Right lobe of liver (tissue), 6 donors: Measurements from ENCODE around the gene SLC37A2. TPM values are rescaled to one million over a fixed set of nuclear protein-coding genes. Genes with fewer than 3 reads are reported as not detected.
A peak's percentile ranks its signal among the peaks of the same experiment; 100 is the strongest.

Experiments used
- ATAC-seq, 4 donors: fragments of 200-7000 bp; cut with Tn5 transposase; one replicate each; pipeline ENCODE4 v1.9.1; 2020; ENCODE audit warnings: mild to moderate bottlenecking in 4 of 4, moderate library complexity in 4 of 4
- DNase-seq, 3 donors: peaks; one replicate each; pipeline ENCODE4 v3.0.0-alpha.2; 2020
- H3K27ac ChIP-seq, 3 donors: fragments of 200-600 bp; one replicate each; pipeline ENCODE4 v1.8.0; 2022
- H3K27me3 ChIP-seq, 2 donors: fragments of 200-600 bp; one replicate each; pipeline ENCODE4 v1.8.0; 2022
- H3K36me3 ChIP-seq, 4 donors: fragments of 200-600 bp; sonication (generic) in 1 of 4; one replicate each; pipeline versions ENCODE4 v1.5.1 to v1.8.0; 2017 to 2022; ENCODE audit warnings: control low read depth in 1 of 4
- H3K4me1 ChIP-seq, 4 donors: fragments of 200-600 bp; sonication (generic) in 1 of 4; one replicate each; pipeline versions ENCODE4 v1.5.1 to v1.8.0; 2017 to 2022; ENCODE audit warnings: control low read depth in 1 of 4
- H3K4me3 ChIP-seq, 3 donors: fragments of 200-600 bp; one replicate each; pipeline ENCODE4 v1.8.0; 2022
- H3K9me3 ChIP-seq, 4 donors: fragments of 200-600 bp; sonication (generic) in 1 of 4; one replicate each; pipeline versions ENCODE4 v1.5.1 to v1.8.0; 2017 to 2022; ENCODE audit warnings: control low read depth in 1 of 4
- CTCF ChIP-seq, 4 donors: fragments of 200-600 bp in 3 of 4; fragments of 450-650 bp in 1 of 4; IDR thresholded peaks; one replicate each; pipeline versions ENCODE4 v1.5.1 to v1.8.0; 2016 to 2022; ENCODE audit warnings: antibody characterized with exemption in 4 of 4, mild to moderate bottlenecking in 2 of 4
- POLR2A ChIP-seq: fragments of 450-650 bp; IDR thresholded peaks from one replicate; pipeline ENCODE4 v1.6.1; 2017; ENCODE audit warnings: antibody characterized with exemption, mild to moderate bottlenecking
- WGBS: methylation state at CpG from one replicate; pipeline ENCODE4 v1.1.6; 2018; ENCODE audit warnings: low coverage, low lambda C conversion rate; ENCODE audit not compliant: insufficient coverage; ENCODE audit errors: missing lambda C conversion rate; 5-methylcytosine and 5-hydroxymethylcytosine counted together
- intact Hi-C, 2 donors: fragments of 100-400 bp; cut with DNase I; formaldehyde crosslinking; loops; one replicate each; pipeline versions ENCODE4 v1.11.2 to v1.14.1; 2022
- total RNA-seq, 6 experiments: library from RNA; depleted of rRNA in 2 of 6; stranded (reverse); fragments of >200 nt in 2 of 6; fragmentation: NEBNext Ultra II Directional in 3 of 6; extraction: Animal tissue kit (Norgen Biotek cat#: 25700) in 3 of 6; gene quantifications; one replicate each; pipeline versions ENCODE4 v1.1.0 to v1.2.4, GENCODE V29; 2016 to 2023
- donor health status: DM: no; HTN: yes; CAD: no.
- donor health status: DM: no; HTN: no; CAD: no.
- donor health status: DM: no; HTN: no; CAD: no.
- donor health status: DM: no; HTN: yes; CAD: no.
- donor health status: DM: no; HTN: yes; CAD: no.

Gene SLC37A2
- total RNA-seq, 6 experiments from 2014 or later, result 3.4 to 14.2 (median 4.7) TPM

- TF ChIP-seq POLR2A, result no peak
- no peak for TF ChIP-seq CTCF (IDR thresholded peaks at IDR 0.05)
- Histone ChIP-seq H3K4me1 (no peaks in the 10 kb centered on the region), H3K36me3 (peaks cover 0 to 3% (median under 1%) of the 10 kb centered on the region in 4 donors), H3K27ac (no peak overlapping the region), H3K4me3 (no peak overlapping the region), H3K9me3 (no peaks in the 10 kb centered on the region), H3K27me3 (no peaks in the 10 kb centered on the region)
- DNase-seq (no peak), ATAC-seq (peak in 3 of 4 donors; percentile 27 to 59 (median 46))
- 87% methylated on average over 5 of the region's 7 CpGs for WGBS
- intact Hi-C loops, result no loop called here
Observed at GRCh38 chr11:125102510-125102909, 39.4 kb downstream of the SLC37A2 start.

- no peak for TF ChIP-seq CTCF (IDR thresholded peaks at IDR 0.05)
- no peak for TF ChIP-seq POLR2A
- H3K4me1 ChIP-seq, result peaks cover 0 to 4% (median 0%) of the 10 kb centered on the region in 4 donors
- intact Hi-C loops, result no loop called here
- no peak for DNase-seq
- no peaks in the 10 kb centered on the region for H3K9me3 ChIP-seq
- peak in 1 of 4 donors; percentile 34 for ATAC-seq
- H3K27me3 ChIP-seq, result no peaks in the 10 kb centered on the region
- 79% methylated on average over 1 of the region's 1 CpG for WGBS
- no peak overlapping the region for H3K4me3 ChIP-seq
- no peaks in the 10 kb centered on the region for H3K36me3 ChIP-seq
- H3K27ac ChIP-seq, result no peak overlapping the region
Observed at GRCh38 chr11:125105926-125106325, 42.8 kb downstream of the SLC37A2 start.

GRCh38 chr11:125108469-125108868 is 45.4 kb downstream of the SLC37A2 start:
- WGBS, result 77% methylated on average over 3 of the region's 3 CpGs
- H3K4me3 ChIP-seq, result no peak overlapping the region
- ATAC-seq (no peak), DNase-seq (no peak)
- no peaks in the 10 kb centered on the region for H3K36me3 ChIP-seq
- no peak overlapping the region for H3K27ac ChIP-seq
- no peak for TF ChIP-seq POLR2A
- TF ChIP-seq CTCF (IDR thresholded peaks at IDR 0.05), result no peak
- no peaks in the 10 kb centered on the region for H3K27me3 ChIP-seq
- no peaks in the 10 kb centered on the region for H3K9me3 ChIP-seq
- intact Hi-C loops, result no loop called here
- H3K4me1 ChIP-seq, result peaks cover 0 to 4% (median 2%) of the 10 kb centered on the region in 4 donors

GRCh38 chr11:125110506-125110905 is 47.4 kb downstream of the SLC37A2 start:
- no peak for ATAC-seq
- WGBS, result 51% methylated on average over 4 of the region's 4 CpGs
- no peak for DNase-seq
- Histone ChIP-seq H3K4me1 (peaks cover 0 to 4% (median 2%) of the 10 kb centered on the region in 4 donors), H3K27me3 (no peaks in the 10 kb centered on the region), H3K4me3 (peak overlapping the region in 1 of 3 donors; percentile 87), H3K9me3 (no peaks in the 10 kb centered on the region), H3K27ac (no peak overlapping the region), H3K36me3 (no peaks in the 10 kb centered on the region)
- intact Hi-C loops, result no loop called here
- no peak for TF ChIP-seq CTCF (IDR thresholded peaks at IDR 0.05)
- TF ChIP-seq POLR2A, result no peak

GRCh38 chr11:125111001-125111342 is 47.9 kb downstream of the SLC37A2 start:
- DNase-seq, result no peak
- no peaks in the 10 kb centered on the region for H3K27me3 ChIP-seq
- H3K36me3 ChIP-seq, result no peaks in the 10 kb centered on the region
- peaks cover 0 to 4% (median 2%) of the 10 kb centered on the region in 4 donors for H3K4me1 ChIP-seq
- peak in 1 of 4 donors; percentile 12 for ATAC-seq
- intact Hi-C loops, result no loop called here
- 0% methylated on average over 9 of the region's 9 CpGs for WGBS
- TF ChIP-seq CTCF (IDR thresholded peaks at IDR 0.05) (no peak), POLR2A (no peak)
- H3K9me3 ChIP-seq, result no peaks in the 10 kb centered on the region
- H3K4me3 ChIP-seq, result peak overlapping the region; percentile 81 to 87 (median 81)
- H3K27ac ChIP-seq, result peak overlapping the region; percentile 63 to 70 (median 63)
